Measurements from ENCODE around the gene IL4I1. TPM values are rescaled to one million over a fixed set of nuclear protein-coding genes. Genes with fewer than 3 reads are reported as not detected.

Gene IL4I1
- total RNA-seq, 1 donor from 2014 or later: 25.5 TPM

DNA sequence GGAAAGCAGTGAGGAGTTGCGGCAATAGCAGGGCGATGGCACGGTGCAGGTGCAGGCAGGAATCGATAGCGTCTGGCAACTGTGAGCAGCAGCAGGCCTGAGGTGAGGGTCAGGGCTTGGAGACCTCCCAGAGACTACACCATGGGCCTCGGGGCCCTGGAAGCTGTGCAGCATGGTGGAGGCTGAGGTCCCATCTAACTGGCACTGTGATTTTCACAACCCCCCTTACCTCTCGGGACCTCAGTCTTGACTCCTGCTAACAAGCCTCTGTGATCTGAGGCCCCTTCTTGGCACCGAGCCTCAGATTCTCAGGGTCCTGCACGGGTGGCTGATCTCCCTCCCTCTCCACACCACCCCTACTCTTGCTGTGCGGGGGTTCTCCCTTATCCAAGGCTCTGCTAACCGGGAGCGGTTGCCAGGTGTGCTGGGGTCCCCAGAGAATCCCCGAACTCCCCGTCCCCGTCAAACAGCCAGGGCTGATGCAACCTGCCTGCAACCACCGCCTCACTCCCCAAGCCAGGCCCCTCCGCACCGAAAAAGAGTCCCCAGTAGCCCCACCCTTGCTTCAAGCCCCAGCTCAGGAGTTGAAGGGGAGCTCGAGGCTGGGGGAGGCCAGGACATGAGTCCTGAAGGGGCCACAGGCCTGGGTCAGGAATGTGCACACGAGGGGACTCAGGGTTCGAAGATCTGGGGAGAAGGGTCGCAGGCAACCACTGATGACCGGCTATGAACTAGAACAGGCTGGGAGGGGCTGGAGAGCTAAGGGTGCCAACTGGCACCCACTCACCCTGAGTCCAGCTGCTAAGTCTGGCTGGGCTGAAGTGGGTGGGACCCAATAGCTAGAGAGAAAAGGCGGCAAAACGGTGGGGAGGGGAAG is 27.6 kb upstream of the IL4I1 start:
- Mint-ChIP-seq H3K4me1 (peaks cover 76% of the 10 kb centered on the region), H3K27me3 (no peaks in the 10 kb centered on the region), H3K9me3 (no peaks in the 10 kb centered on the region), H3K27ac (peak overlapping the region; percentile 88), H3K4me3 (peak overlapping the region; percentile 59), H3K36me3 (ENCODE audit: low read depth) (peaks cover 78% of the 10 kb centered on the region)
- ATAC-seq (ENCODE audit: low read depth) (peak; percentile 33), DNase-seq (peak; percentile 43)
- ChIA-PET CTCF (no interaction called here), POLR2A (interaction anchor here (0.6 to 1.7 kb wide), 9 partner anchors 10 to 106 kb away, joined by 3 to 14 read pairs (median 5); partner anchors contain the start of genes AKT1S1, IL4I1, MED25 and TBC1D17)
- intact Hi-C loops (cut with micrococcal nuclease): no loop called here
- TF ChIP-seq, protein P1, sequence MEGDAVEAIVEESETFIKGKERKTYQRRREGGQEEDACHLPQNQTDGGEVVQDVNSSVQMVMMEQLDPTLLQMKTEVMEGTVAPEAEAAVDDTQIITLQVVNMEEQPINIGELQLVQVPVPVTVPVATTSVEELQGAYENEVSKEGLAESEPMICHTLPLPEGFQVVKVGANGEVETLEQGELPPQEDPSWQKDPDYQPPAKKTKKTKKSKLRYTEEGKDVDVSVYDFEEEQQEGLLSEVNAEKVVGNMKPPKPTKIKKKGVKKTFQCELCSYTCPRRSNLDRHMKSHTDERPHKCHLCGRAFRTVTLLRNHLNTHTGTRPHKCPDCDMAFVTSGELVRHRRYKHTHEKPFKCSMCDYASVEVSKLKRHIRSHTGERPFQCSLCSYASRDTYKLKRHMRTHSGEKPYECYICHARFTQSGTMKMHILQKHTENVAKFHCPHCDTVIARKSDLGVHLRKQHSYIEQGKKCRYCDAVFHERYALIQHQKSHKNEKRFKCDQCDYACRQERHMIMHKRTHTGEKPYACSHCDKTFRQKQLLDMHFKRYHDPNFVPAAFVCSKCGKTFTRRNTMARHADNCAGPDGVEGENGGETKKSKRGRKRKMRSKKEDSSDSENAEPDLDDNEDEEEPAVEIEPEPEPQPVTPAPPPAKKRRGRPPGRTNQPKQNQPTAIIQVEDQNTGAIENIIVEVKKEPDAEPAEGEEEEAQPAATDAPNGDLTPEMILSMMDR (IDR thresholded peaks at IDR 0.05): no peak

DNA sequence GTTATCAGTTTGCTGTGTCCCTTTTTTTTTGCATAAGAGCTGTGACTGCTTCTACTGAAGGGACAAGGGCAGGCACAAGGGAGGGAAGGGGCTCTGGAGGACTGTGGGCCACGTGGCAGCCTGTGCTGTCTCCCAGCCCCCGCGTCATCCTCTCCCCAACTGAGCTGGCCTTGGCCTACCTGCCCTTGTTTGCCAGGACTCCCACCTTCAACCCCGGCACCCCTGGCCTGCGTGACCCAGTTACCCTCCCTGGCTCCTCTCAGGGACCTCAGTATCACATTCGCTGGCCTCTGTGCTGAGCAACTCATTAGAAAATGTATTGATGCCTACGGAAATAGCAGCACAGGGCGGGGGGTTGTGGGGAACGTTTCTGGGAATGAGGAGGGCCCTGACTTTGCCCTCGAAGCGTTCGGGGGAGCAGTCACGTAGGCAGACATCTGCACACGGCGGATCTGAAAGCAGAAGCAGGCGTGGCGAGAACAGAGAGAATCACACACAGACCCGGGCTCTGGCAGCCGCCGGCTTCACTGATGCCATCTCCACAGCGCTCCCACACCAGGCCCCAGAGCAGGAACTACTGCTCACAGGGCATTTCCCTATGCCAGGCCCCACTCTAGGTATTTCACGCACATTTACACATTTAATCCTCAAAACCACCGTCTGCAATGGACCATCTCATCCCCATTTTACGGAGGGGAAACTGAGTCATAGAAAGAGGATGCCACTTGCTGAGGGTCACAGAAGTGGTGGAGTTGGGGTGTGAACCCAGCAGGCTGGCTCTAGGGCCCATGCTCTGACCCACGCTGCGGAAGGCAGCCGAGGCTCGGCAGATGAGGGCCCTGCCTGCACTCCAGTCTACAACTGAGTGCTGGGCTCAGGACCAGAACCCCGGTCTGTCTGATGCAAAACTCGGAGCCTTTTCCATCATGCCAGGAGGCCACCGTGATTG is 26.6 kb upstream of the IL4I1 start:
- Mint-ChIP-seq H3K9me3 (no peaks in the 10 kb centered on the region), H3K4me3 (peak overlapping the region; percentile 59), H3K27me3 (no peaks in the 10 kb centered on the region), H3K4me1 (peaks cover 76% of the 10 kb centered on the region), H3K27ac (peak overlapping the region; percentile 88), H3K36me3 (ENCODE audit: low read depth) (peaks cover 76% of the 10 kb centered on the region)
- DNase-seq: no peak
- peak; percentile 38 for ATAC-seq (ENCODE audit: low read depth)
- ChIA-PET CTCF (interaction anchor here (0.6 kb wide), 1 partner anchor 126 kb away, joined by 3 read pairs; no protein-coding TSS in a partner anchor), POLR2A (interaction anchor here (0.5 to 1.7 kb wide), 5 partner anchors 9 to 27 kb away, joined by 3 to 12 read pairs (median 6); partner anchors contain the start of gene IL4I1)
- TF ChIP-seq, protein P1 (IDR thresholded peaks at IDR 0.05): no peak
- intact Hi-C loops (cut with micrococcal nuclease): no loop called here

GRCh38 chr19:49921871-49922795 is 25.4 kb upstream of the IL4I1 start:
- TF ChIP-seq, protein P1 (IDR thresholded peaks at IDR 0.05): no peak
- Mint-ChIP-seq H3K4me1 (peaks cover 77% of the 10 kb centered on the region), H3K9me3 (no peaks in the 10 kb centered on the region), H3K27ac (peak overlapping the region; percentile 88), H3K4me3 (no peak overlapping the region), H3K27me3 (no peaks in the 10 kb centered on the region), H3K36me3 (ENCODE audit: low read depth) (peaks cover 72% of the 10 kb centered on the region)
- intact Hi-C loops (cut with micrococcal nuclease): no loop called here
- ATAC-seq (ENCODE audit: low read depth): no peak
- DNase-seq: no peak
- CTCF ChIA-PET: no interaction called here
- POLR2A ChIA-PET: interaction anchor here (0.5 to 6.7 kb wide), 8 partner anchors 7 to 45 kb away, joined by 3 to 166 read pairs (median 5); partner anchors contain the start of genes AKT1S1, ATF5, IL4I1 and NUP62

DNA sequence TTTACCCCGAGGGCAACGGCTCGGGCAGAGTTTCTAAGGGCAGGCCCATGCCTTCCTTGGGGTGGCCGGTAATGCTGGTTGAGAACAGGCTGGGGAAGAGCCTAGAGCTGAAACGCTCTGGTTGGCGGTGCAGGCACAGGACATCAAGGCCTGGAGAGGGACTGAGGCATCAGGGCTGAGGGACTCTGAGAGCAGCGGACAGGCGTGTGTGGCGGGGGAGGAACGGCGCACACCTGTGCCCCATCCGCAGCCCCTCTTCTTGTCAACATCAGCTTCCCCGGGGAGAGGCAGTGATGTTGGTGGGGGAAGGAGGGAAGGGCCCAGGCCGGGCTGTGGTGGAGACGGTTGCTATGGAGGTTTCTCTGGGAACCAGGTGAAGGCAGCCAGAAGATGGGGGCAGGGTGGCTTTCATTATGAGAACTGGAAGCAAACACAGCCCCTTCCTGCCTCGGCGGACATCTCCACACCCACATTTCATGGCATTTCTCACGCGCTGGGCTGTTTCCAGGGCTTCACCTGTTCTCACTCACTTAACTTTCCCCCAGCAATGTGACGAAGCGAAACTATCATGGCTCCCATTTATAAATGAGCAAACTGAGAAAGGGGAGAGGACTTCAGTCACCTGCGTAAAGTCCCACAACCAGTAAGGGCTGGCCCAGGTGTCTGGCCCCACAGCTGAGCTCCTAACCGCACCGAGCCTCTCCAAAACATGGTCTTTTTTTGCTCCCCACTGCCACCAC is 24.1 kb upstream of the IL4I1 start:
- H3K4me1 Mint-ChIP-seq: peaks cover 78% of the 10 kb centered on the region
- DNase-seq: no peak
- no peaks in the 10 kb centered on the region for H3K27me3 Mint-ChIP-seq
- ChIA-PET POLR2A (interaction anchor here (1.3 to 6.7 kb wide), 6 partner anchors 8 to 44 kb away, joined by 4 to 166 read pairs (median 6); partner anchors contain the start of genes AKT1S1, ATF5, NUP62 and TBC1D17), CTCF (no interaction called here)
- TF ChIP-seq, protein P1 (IDR thresholded peaks at IDR 0.05): no peak
- H3K36me3 Mint-ChIP-seq (ENCODE audit: low read depth): peaks cover 71% of the 10 kb centered on the region
- H3K4me3 Mint-ChIP-seq: no peak overlapping the region
- peak overlapping the region; percentile 81 for H3K27ac Mint-ChIP-seq
- no peak for ATAC-seq (ENCODE audit: low read depth)
- intact Hi-C loops (cut with micrococcal nuclease): no loop called here
- no peaks in the 10 kb centered on the region for H3K9me3 Mint-ChIP-seq
